GM19452 (cell line): ENCODE measurements around the gene PPP3R1.

Source experiments
- ATAC-seq: cut with Tn5 transposase; IDR thresholded peaks from one replicate; pipeline ENCODE4 v1.9.1; 2021; ENCODE audit not compliant: unreplicated experiment

Gene PPP3R1

GRCh38 chr2:68263632-68264031 is 11.3 kb upstream of the PPP3R1 start:
- ATAC-seq, result no peak

GRCh38 chr2:68258851-68259250 is 6.5 kb upstream of the PPP3R1 start:
- ATAC-seq, result no peak

GRCh38 chr2:68256093-68256450 is 3.7 kb upstream of the PPP3R1 start:
- no peak for ATAC-seq

GRCh38 chr2:68253219-68254068 is 1.1 kb upstream of the PPP3R1 start:
- no peak for ATAC-seq

- ATAC-seq, result peak; percentile 2
Observed at GRCh38 chr2:68251855-68252399, 405 bp downstream of the PPP3R1 start.

- ATAC-seq, result peak; percentile 54
Observed at GRCh38 chr2:68251187-68251854, 1.0 kb downstream of the PPP3R1 start.

- no peak for ATAC-seq
Observed at GRCh38 chr2:68250652-68251186, 1.6 kb downstream of the PPP3R1 start.

GRCh38 chr2:68250196-68250595 is 2.1 kb downstream of the PPP3R1 start:
- no peak for ATAC-seq

- no peak for ATAC-seq
Observed at GRCh38 chr2:68248806-68249205, 3.5 kb downstream of the PPP3R1 start.

GRCh38 chr2:68248361-68248760 is 4.0 kb downstream of the PPP3R1 start:
- no peak for ATAC-seq

GRCh38 chr2:68246396-68246795 is 5.9 kb downstream of the PPP3R1 start:
- no peak for ATAC-seq

- ATAC-seq, result no peak
Observed at GRCh38 chr2:68245672-68246071, 6.7 kb downstream of the PPP3R1 start.

- no peak for ATAC-seq
Observed at GRCh38 chr2:68245066-68245465, 7.3 kb downstream of the PPP3R1 start.

GRCh38 chr2:68244456-68244855 is 7.9 kb downstream of the PPP3R1 start:
- no peak for ATAC-seq

GRCh38 chr2:68241732-68242131 is 10.6 kb downstream of the PPP3R1 start:
- ATAC-seq, result no peak

- ATAC-seq, result no peak
Observed at GRCh38 chr2:68240446-68240845, 11.9 kb downstream of the PPP3R1 start.

- ATAC-seq, result no peak
Observed at GRCh38 chr2:68238955-68239822, 13.1 kb downstream of the PPP3R1 start.

- ATAC-seq, result no peak
Observed at GRCh38 chr2:68237976-68238580, 14.3 kb downstream of the PPP3R1 start.

- no peak for ATAC-seq
Observed at GRCh38 chr2:68237404-68237803, 14.9 kb downstream of the PPP3R1 start.

- ATAC-seq, result no peak
Observed at GRCh38 chr2:68236876-68237275, 15.5 kb downstream of the PPP3R1 start.
